GM12878 (cell line): Measurements from ENCODE around the gene LTC4S. TPM values are rescaled to one million over a fixed set of nuclear protein-coding genes. Genes with fewer than 3 reads are reported as not detected.

Experiments
- ATAC-seq: fragments of 200-7000 bp; cut with Tn5 transposase; 3 replicates; pipeline ENCODE4 v1.9.1; 2020; ENCODE audit warnings: mild to moderate bottlenecking, moderate library complexity
- BruUV-seq: library from RNA; stranded (reverse); fragments of 400-500 nt; replicated peaks from 2 replicates; lab custom pipeline; 2021; lab: Mats Ljungman, UMichigan
- CTCF ChIA-PET: fragments of 300-600 bp; sonication (Branson Sonifier 250); formaldehyde crosslinking; extraction: SDS; loops from one replicate; lab custom pipeline; 2021; ENCODE audit warnings: inconsistent platforms; lab: Yijun Ruan, JAX
- POLR2A ChIA-PET: fragments of 350-600 bp; formaldehyde crosslinking; extraction: SDS; loops from one replicate; lab custom pipeline; 2021; ENCODE audit warnings: inconsistent platforms; lab: Charles Lee
- RAD21 ChIA-PET: fragments of 300-600 bp; sonication (Branson Sonifier 250); formaldehyde crosslinking; loops from one replicate; lab custom pipeline; 2023; ENCODE audit warnings: antibody characterized with exemption; ENCODE audit not compliant: unreplicated experiment; lab: Charles Lee
- SMC1A ChIA-PET: fragments of 300-600 bp; sonication (Branson Sonifier 250); formaldehyde crosslinking; loops from one replicate; lab custom pipeline; 2023; ENCODE audit not compliant: unreplicated experiment, uncharacterized antibody; lab: Charles Lee
- DNase-seq: peaks from one replicate; pipeline ENCODE4 v3.0.0-alpha.2; 2011; ENCODE audit warnings: low read depth, low spot score
- FAIRE-seq: peaks from 3 replicates; lab custom pipeline; 2011; peaks lifted over from hg19 to GRCh38; lab: Jason Lieb, UNC
- H2AFZ ChIP-seq: 2 replicates; pipeline ENCODE4 v1.6.0; 2011; ENCODE audit warnings: low read depth, low read length, control low read depth; ENCODE audit not compliant: control insufficient read depth
- H3K27ac ChIP-seq: 2 replicates; pipeline ENCODE4 v1.5.1; 2011; ENCODE audit warnings: control low read depth; ENCODE audit not compliant: control insufficient read depth, insufficient read depth
- H3K27me3 ChIP-seq, 2 experiments: replicated peaks in 1 of 2; 2 replicates each; pipeline versions ENCODE4 v1.6.0 to v1.6.1; 2011; ENCODE audit warnings: low read length in 1 of 2; ENCODE audit not compliant: control insufficient read depth in 2 of 2, insufficient read depth in 2 of 2
- H3K36me3 ChIP-seq, 2 experiments: 2 replicates each; pipeline ENCODE4 v1.5.1; 2011; ENCODE audit warnings: low read length in 1 of 2; ENCODE audit not compliant: control insufficient read depth in 2 of 2, insufficient read depth in 2 of 2
- H3K4me1 ChIP-seq: 2 replicates; pipeline ENCODE4 v1.6.1; 2011; ENCODE audit warnings: mild to moderate bottlenecking, low read length, moderate library complexity, mixed read lengths; ENCODE audit not compliant: control insufficient read depth, insufficient read depth
- H3K4me2 ChIP-seq: 2 replicates; pipeline ENCODE4 v1.6.0; 2011; ENCODE audit warnings: control low read depth; ENCODE audit not compliant: control insufficient read depth, insufficient read depth
- H3K4me3 ChIP-seq: fragments of 200-600 bp; sonication (generic); 2 replicates; pipeline ENCODE4 v1.5.1; 2016
- H3K79me2 ChIP-seq: 2 replicates; pipeline ENCODE4 v1.6.0; 2011; ENCODE audit warnings: low read length; ENCODE audit not compliant: control insufficient read depth, insufficient read depth
- H3K9ac ChIP-seq: 2 replicates; pipeline ENCODE4 v1.8.0; 2011; ENCODE audit warnings: low read length, control low read depth, mixed read lengths; ENCODE audit not compliant: control insufficient read depth, insufficient read depth
- H3K9me3 ChIP-seq: replicated peaks from 3 replicates; pipeline ENCODE4 v1.5.1; 2011; ENCODE audit warnings: mild to moderate bottlenecking, low read length; ENCODE audit not compliant: control insufficient read depth, insufficient read depth
- H4K20me1 ChIP-seq: 2 replicates; pipeline ENCODE4 v1.6.0; 2011; ENCODE audit not compliant: control insufficient read depth, insufficient read depth
- ASH2L ChIP-seq: fragments of 300-600, 200-600 bp; sonication (generic); IDR thresholded peaks from 2 replicates; pipeline ENCODE4 v1.6.1; 2017; ENCODE audit warnings: low read depth, mild to moderate bottlenecking, borderline replicate concordance
- CUX1 ChIP-seq: IDR thresholded peaks from 2 replicates; pipeline ENCODE4 v1.6.1; 2012; ENCODE audit warnings: improper control_type of control experiment, low read depth, low read length; ENCODE audit not compliant: insufficient replicate concordance
- IKZF1 ChIP-seq: fragments of 450-650 bp; conservative IDR thresholded peaks from 2 replicates; pipeline ENCODE4 v1.6.1; 2017; ENCODE audit warnings: antibody characterized with exemption, mild to moderate bottlenecking
- RCOR1 ChIP-seq: conservative IDR thresholded peaks from 2 replicates; pipeline ENCODE4 v1.6.1; 2012; ENCODE audit warnings: low read depth, low read length, improper control_type of control experiment
- RUNX3 ChIP-seq: IDR thresholded peaks from 2 replicates; pipeline ENCODE4 v1.6.1; 2012; ENCODE audit warnings: low read length, inconsistent platforms
- SPI1 ChIP-seq: IDR thresholded peaks from 2 replicates; pipeline ENCODE4 v1.6.1; 2011; ENCODE audit warnings: low read depth, mild to moderate bottlenecking, low read length, moderate library complexity, borderline replicate concordance; ENCODE audit not compliant: insufficient read depth
- SRF ChIP-seq, 2 experiments: IDR thresholded peaks; 2 replicates each; pipeline ENCODE4 v1.6.1; 2011; ENCODE audit warnings: low read depth in 2 of 2, low read length in 2 of 2, mild to moderate bottlenecking in 1 of 2, moderate library complexity in 1 of 2
- TBL1XR1 ChIP-seq: IDR thresholded peaks from 2 replicates; pipeline ENCODE4 v1.6.1; 2012; ENCODE audit warnings: low read depth, low read length, improper control_type of control experiment
- ZNF592 ChIP-seq: fragments of 450-650 bp; IDR thresholded peaks from 2 replicates; pipeline ENCODE4 v1.6.1; 2017; ENCODE audit warnings: mild to moderate bottlenecking, moderate library complexity
- WGBS: methylation state at CpG from one replicate; pipeline ENCODE4 v1.1.6; 2016; ENCODE audit warnings: low lambda C conversion rate; ENCODE audit not compliant: insufficient replicate concordance, insufficient coverage; ENCODE audit errors: missing lambda C conversion rate; 5-methylcytosine and 5-hydroxymethylcytosine counted together
- in situ Hi-C: fragments of 300-500 bp; cut with MboI; formaldehyde crosslinking; loops from 9 replicates; pipeline ENCODE4 v1.14.3; 2018; ENCODE audit warnings: mixed read lengths
- intact Hi-C: fragments of 100-400 bp; cut with micrococcal nuclease; formaldehyde crosslinking; loops from one replicate; pipeline ENCODE4 v1.14.2; 2022; ENCODE audit not compliant: unreplicated experiment
- polyA plus RNA-seq, 11 experiments: library from polyadenylated mRNA; depleted of rRNA in 4 of 11; unstranded in 6 of 11; stranded (reverse) in 5 of 11; fragments of >200 nt; fragmentation: Nextera tagmentation in 4 of 11; fragmentation: Illumina TruSeq in 1 of 11; extraction: Ambion mirVana in 4 of 11; extraction: Trizol in 1 of 11; gene quantifications; 1 replicate in 1 of 11; 2 replicates in 10 of 11; pipeline versions ENCODE4 v1.2.1 to v1.2.3, GENCODE V29; 2011 to 2016; ENCODE audit warnings: inconsistent platforms in 2 of 11, missing spikeins in 2 of 11, low read depth in 1 of 11
- total RNA-seq, 4 experiments: library from RNA; depleted of rRNA in 3 of 4; stranded (reverse); fragments of >200 nt in 3 of 4; fragmentation: Illumina TruSeq in 1 of 4; extraction: Trizol in 1 of 4; gene quantifications; 2 replicates each; pipeline versions ENCODE4 v1.2.1 to v1.2.3, GENCODE V29; 2013 to 2021
- TF ChIP-seq, protein P1 (sequence below): IDR thresholded peaks from 2 replicates; pipeline ENCODE4 v1.6.1; 2011; ENCODE audit warnings: borderline replicate concordance, low read depth, mild to moderate bottlenecking, moderate library complexity, mixed read lengths, low read length; ENCODE audit not compliant: insufficient read depth; ENCODE audit errors: extremely low read length

The LTC4S gene
- total and polyA plus RNA-seq, 10 of the 15 experiments (the other 5 are each of a cell fraction or from before 2014, with no cell fraction given) = 0.78 to 3.6 (median 1.8) TPM; not detected in 5

DNA sequence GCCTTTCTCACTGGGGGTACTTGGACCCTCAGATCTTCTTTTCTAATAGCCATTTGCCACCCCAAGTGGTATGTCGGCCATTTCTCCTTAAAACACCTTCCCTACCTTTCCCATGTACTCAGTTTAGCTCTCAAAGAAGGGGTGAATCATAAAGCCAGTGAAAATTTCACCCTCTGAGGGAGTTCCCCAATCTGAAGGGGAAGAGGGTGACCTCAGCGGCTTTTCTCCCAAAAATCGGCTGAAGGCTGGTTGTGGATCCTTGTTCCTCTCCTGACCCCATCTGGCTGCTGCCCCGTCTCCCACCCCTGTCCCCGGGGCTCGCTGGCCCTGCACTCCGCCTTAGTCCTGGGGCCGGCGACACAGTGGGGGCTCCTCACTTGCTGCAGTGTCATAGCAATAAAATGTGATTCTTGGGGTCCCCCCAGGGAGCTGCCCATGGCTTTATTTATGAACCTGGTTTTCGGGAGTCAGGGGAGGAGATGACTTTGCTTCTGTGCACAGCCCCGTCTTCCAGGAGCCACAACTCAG, 17.3 kb upstream of the LTC4S start:
- Histone ChIP-seq H3K9me3 (no peaks in the 10 kb centered on the region), H2AFZ (no peak overlapping the region), H3K27me3 (no peaks in the 10 kb centered on the region), H3K4me2 (no peak overlapping the region), H4K20me1 (no peaks in the 10 kb centered on the region), H3K79me2 (no peaks in the 10 kb centered on the region), H3K9ac (no peak overlapping the region), H3K4me3 (no peak overlapping the region), H3K27ac (no peak overlapping the region), H3K36me3 (peaks cover 20 to 28% of the 10 kb centered on the region in 2 experiments), H3K4me1 (no peaks in the 10 kb centered on the region)
- ChIA-PET CTCF (interaction anchor here (0.9 to 1.7 kb wide), 3 partner anchors 14 to 32 kb away, joined by 3 to 18 read pairs (median 4); no protein-coding TSS in a partner anchor), POLR2A (no interaction called here), SMC1A (interaction anchor here (1.3 kb wide), 1 partner anchor 9 kb away, joined by 4 read pairs; no protein-coding TSS in a partner anchor), RAD21 (no interaction called here)
- no peak for DNase-seq
- intact Hi-C loops (no loop called here), in situ Hi-C loops (loop anchor here (25.0 kb wide), 1 partner anchor 311 kb away; no protein-coding TSS in a partner anchor)
- WGBS = 89% methylated on average over 11 of the region's 11 CpGs
- FAIRE-seq = no peak
- no peak for TF ChIP-seq IKZF1
- TF ChIP-seq CUX1 = no peak
- no peak for TF ChIP-seq ZNF592
- no peak for TF ChIP-seq TBL1XR1
- TF ChIP-seq, protein P1, sequence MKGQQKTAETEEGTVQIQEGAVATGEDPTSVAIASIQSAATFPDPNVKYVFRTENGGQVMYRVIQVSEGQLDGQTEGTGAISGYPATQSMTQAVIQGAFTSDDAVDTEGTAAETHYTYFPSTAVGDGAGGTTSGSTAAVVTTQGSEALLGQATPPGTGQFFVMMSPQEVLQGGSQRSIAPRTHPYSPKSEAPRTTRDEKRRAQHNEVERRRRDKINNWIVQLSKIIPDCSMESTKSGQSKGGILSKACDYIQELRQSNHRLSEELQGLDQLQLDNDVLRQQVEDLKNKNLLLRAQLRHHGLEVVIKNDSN = no peak
- no peak for TF ChIP-seq ASH2L
- no peak for TF ChIP-seq RUNX3
- no peak for TF ChIP-seq SRF (IDR thresholded peaks at IDR 0.05; ENCODE audit: low read depth in 2 of 2, low read length in 2 of 2)
- TF ChIP-seq SPI1 = no peak
- no peak for TF ChIP-seq RCOR1
- TSS peak; percentile 10 for BruUV-seq
- no peak for ATAC-seq
